T-cell (primary cell): ENCODE measurements around the gene PGM5. TPM values are rescaled to one million over a fixed set of nuclear protein-coding genes. Genes with fewer than 3 reads are reported as not detected.

Experiments
- ATAC-seq, 4 experiments: fragments of 200-7000 bp in 3 of 4; fragments of 150-1000 bp in 1 of 4; cut with Tn5 transposase; replicated peaks in 1 of 4; 1 replicate in 3 of 4; 2 replicates in 1 of 4; pipeline ENCODE4 v1.10.0; 2021; ENCODE audit warnings: moderate library complexity in 3 of 4, mild to moderate bottlenecking in 2 of 4, moderate number of reproducible peaks in 1 of 4
- CTCF ChIA-PET, 2 donors: fragments of 300-600 bp; sonication (Branson Sonifier 250); formaldehyde crosslinking; loops; one replicate each; lab custom pipeline; 2022; ENCODE audit warnings: antibody characterized with exemption in 2 of 2; lab: Charles Lee
- POLR2A ChIA-PET, 2 donors: fragments of 300-600 bp; sonication (Branson Sonifier 250); formaldehyde crosslinking; loops; one replicate each; lab custom pipeline; 2022; ENCODE audit warnings: antibody characterized with exemption in 2 of 2; lab: Charles Lee
- DNase-seq, 35 experiments: peaks; one replicate each; pipeline versions ENCODE4 v3.0.0 to v3.0.0-alpha.2; 2013 to 2023
- H3K27ac ChIP-seq: one replicate; pipeline ENCODE4 v1.5.1; 2013; ENCODE audit warnings: low read length
- H3K27me3 ChIP-seq, 2 experiments: replicated peaks in 1 of 2; 1 replicate in 1 of 2; 2 replicates in 1 of 2; pipeline versions ENCODE4 v1.6.1 to v1.7.0; 2013; ENCODE audit warnings: low read length in 1 of 2, mixed read lengths in 1 of 2; ENCODE audit not compliant: control insufficient read depth in 2 of 2, insufficient read depth in 2 of 2; ENCODE audit errors: extremely low read depth in 1 of 2
- H3K36me3 ChIP-seq, 2 donors: 1 replicate in 1 of 2; 2 replicates in 1 of 2; pipeline versions ENCODE4 v1.6.1 to v1.7.0; 2013; ENCODE audit warnings: low read length in 1 of 2; ENCODE audit not compliant: control insufficient read depth in 2 of 2, insufficient read depth in 1 of 2; ENCODE audit errors: extremely low read depth in 1 of 2
- H3K4me1 ChIP-seq, 2 experiments: 1 replicate in 1 of 2; 2 replicates in 1 of 2; pipeline versions ENCODE4 v1.6.1 to v1.7.0; 2013; ENCODE audit warnings: low read length in 2 of 2, mixed read lengths in 1 of 2; ENCODE audit not compliant: insufficient read depth in 2 of 2, control insufficient read depth in 1 of 2; ENCODE audit errors: extremely low read depth in 1 of 2
- H3K4me3 ChIP-seq, 2 donors: 1 replicate in 1 of 2; 2 replicates in 1 of 2; pipeline versions ENCODE4 v1.5.1 to v1.7.0; 2013; ENCODE audit warnings: mild to moderate bottlenecking in 2 of 2, low read length in 1 of 2, moderate library complexity in 1 of 2; ENCODE audit not compliant: control insufficient read depth in 1 of 2; ENCODE audit errors: extremely low read depth in 1 of 2
- H3K9me3 ChIP-seq: 2 replicates; pipeline ENCODE4 v1.7.0; 2013
- H3K27ac Mint-ChIP-seq, 2 donors: one replicate each; pipeline ENCODE4 v1.8.0; 2020 to 2021; ENCODE audit warnings: mild to moderate bottlenecking in 2 of 2, mixed read lengths in 2 of 2
- H3K27me3 Mint-ChIP-seq, 2 donors: one replicate each; pipeline ENCODE4 v1.8.0; 2021 to 2022; ENCODE audit warnings: mixed read lengths in 2 of 2
- H3K36me3 Mint-ChIP-seq: one replicate; pipeline ENCODE4 v1.8.0; 2021; ENCODE audit warnings: mixed read lengths
- H3K4me1 Mint-ChIP-seq, 3 donors: one replicate each; pipeline ENCODE4 v1.8.0; 2020 to 2022; ENCODE audit warnings: mixed read lengths in 3 of 3, mild to moderate bottlenecking in 1 of 3
- H3K4me3 Mint-ChIP-seq, 3 donors: one replicate each; pipeline ENCODE4 v1.8.0; 2020 to 2022; ENCODE audit warnings: mild to moderate bottlenecking in 3 of 3, mixed read lengths in 3 of 3, moderate library complexity in 3 of 3
- H3K9me3 Mint-ChIP-seq, 3 donors: one replicate each; pipeline ENCODE4 v1.8.0; 2020 to 2022; ENCODE audit warnings: mixed read lengths in 3 of 3
- WGBS: methylation state at CpG from one replicate; pipeline ENCODE4 v1.1.5; 2013; ENCODE audit warnings: missing lambda C conversion rate; ENCODE audit not compliant: insufficient coverage; 5-methylcytosine and 5-hydroxymethylcytosine counted together
- total RNA-seq, 35 experiments: library from RNA in 6 of 35; stranded (reverse) in 6 of 35; fragments of 120-200 nt in 1 of 35; gene quantifications; one replicate each; pipeline versions ENCODE4 v1.2.1 to v1.2.4 and lab custom pipeline; 2013 to 2026

Gene PGM5
- total RNA-seq, 5 donors from 2014 or later (not counting 1 experiment from before 2014, with no cell fraction given): 0.20 to 0.69 (median 0.32) TPM; not detected in 1

GRCh38 chr9:68533678-68534077, 177.3 kb downstream of the PGM5 start:
- peaks cover 3 to 6% of the 10 kb centered on the region in 2 donors for H3K27me3 Mint-ChIP-seq
- H3K4me1 ChIP-seq: no peaks in the 10 kb centered on the region
- POLR2A ChIA-PET: no interaction called here
- CTCF ChIA-PET: no interaction called here
- H3K4me3 ChIP-seq: no peak overlapping the region
- no peaks in the 10 kb centered on the region for H3K9me3 ChIP-seq
- no peak for ATAC-seq
- peaks cover 0 to 4% of the 10 kb centered on the region in 2 experiments for H3K27me3 ChIP-seq
- H3K36me3 ChIP-seq: no peaks in the 10 kb centered on the region
- H3K36me3 Mint-ChIP-seq: no peaks in the 10 kb centered on the region
- H3K4me1 Mint-ChIP-seq: no peaks in the 10 kb centered on the region
- H3K4me3 Mint-ChIP-seq: no peak overlapping the region
- 83% methylated on average over 1 of the region's 3 CpGs for WGBS
- H3K27ac ChIP-seq: no peak overlapping the region
- no peak for DNase-seq
- H3K9me3 Mint-ChIP-seq: no peaks in the 10 kb centered on the region
- H3K27ac Mint-ChIP-seq: no peak overlapping the region

- peaks cover 0 to 10% of the 10 kb centered on the region in 2 experiments for H3K27me3 ChIP-seq
- ChIA-PET CTCF (no interaction called here), POLR2A (no interaction called here)
- ATAC-seq (no peak), DNase-seq (no peak)
- WGBS: 97% methylated on average over 6 of the region's 10 CpGs
- H3K36me3 Mint-ChIP-seq: no peaks in the 10 kb centered on the region
- no peaks in the 10 kb centered on the region for H3K9me3 Mint-ChIP-seq
- no peaks in the 10 kb centered on the region for H3K4me1 ChIP-seq
- H3K4me3 ChIP-seq: no peak overlapping the region
- H3K27ac Mint-ChIP-seq: no peak overlapping the region
- no peak overlapping the region for H3K4me3 Mint-ChIP-seq
- H3K27ac ChIP-seq: no peak overlapping the region
- H3K36me3 ChIP-seq: no peaks in the 10 kb centered on the region
- no peaks in the 10 kb centered on the region for H3K4me1 Mint-ChIP-seq
- no peaks in the 10 kb centered on the region for H3K9me3 ChIP-seq
- H3K27me3 Mint-ChIP-seq: peaks cover 4 to 5% of the 10 kb centered on the region in 2 donors
Observed at GRCh38 chr9:68536876-68537615, 180.6 kb downstream of the PGM5 start.

GRCh38 chr9:68537616-68537880, 181.1 kb downstream of the PGM5 start:
- no peaks in the 10 kb centered on the region for H3K4me1 ChIP-seq
- DNase-seq (no peak), ATAC-seq (no peak)
- ChIA-PET POLR2A (no interaction called here), CTCF (no interaction called here)
- Mint-ChIP-seq H3K4me3 (no peak overlapping the region), H3K4me1 (no peaks in the 10 kb centered on the region), H3K9me3 (no peaks in the 10 kb centered on the region), H3K36me3 (no peaks in the 10 kb centered on the region), H3K27me3 (peaks cover 2 to 6% of the 10 kb centered on the region in 2 donors), H3K27ac (no peak overlapping the region)
- no peaks in the 10 kb centered on the region for H3K36me3 ChIP-seq
- H3K27me3 ChIP-seq: peaks cover 0 to 13% of the 10 kb centered on the region in 2 experiments
- H3K4me3 ChIP-seq: no peak overlapping the region
- no CpG with 5 or more reads among the region's 1 CpG for WGBS
- H3K9me3 ChIP-seq: no peaks in the 10 kb centered on the region
- H3K27ac ChIP-seq: no peak overlapping the region

- no peak overlapping the region for H3K4me3 ChIP-seq
- ChIA-PET POLR2A (no interaction called here), CTCF (no interaction called here)
- ATAC-seq (no peak), DNase-seq (no peak)
- no peak overlapping the region for H3K27ac Mint-ChIP-seq
- H3K36me3 ChIP-seq: no peaks in the 10 kb centered on the region
- H3K4me1 Mint-ChIP-seq: no peaks in the 10 kb centered on the region
- H3K9me3 ChIP-seq: no peaks in the 10 kb centered on the region
- WGBS: no CpG with 5 or more reads among the region's 3 CpGs
- peaks cover 2 to 8% of the 10 kb centered on the region in 2 donors for H3K27me3 Mint-ChIP-seq
- H3K4me1 ChIP-seq: no peaks in the 10 kb centered on the region
- H3K27me3 ChIP-seq: peaks cover 0 to 13% of the 10 kb centered on the region in 2 experiments
- H3K4me3 Mint-ChIP-seq: no peak overlapping the region
- no peaks in the 10 kb centered on the region for H3K9me3 Mint-ChIP-seq
- H3K27ac ChIP-seq: no peak overlapping the region
- H3K36me3 Mint-ChIP-seq: no peaks in the 10 kb centered on the region
Observed at GRCh38 chr9:68538200-68538599, 181.8 kb downstream of the PGM5 start.

DNA sequence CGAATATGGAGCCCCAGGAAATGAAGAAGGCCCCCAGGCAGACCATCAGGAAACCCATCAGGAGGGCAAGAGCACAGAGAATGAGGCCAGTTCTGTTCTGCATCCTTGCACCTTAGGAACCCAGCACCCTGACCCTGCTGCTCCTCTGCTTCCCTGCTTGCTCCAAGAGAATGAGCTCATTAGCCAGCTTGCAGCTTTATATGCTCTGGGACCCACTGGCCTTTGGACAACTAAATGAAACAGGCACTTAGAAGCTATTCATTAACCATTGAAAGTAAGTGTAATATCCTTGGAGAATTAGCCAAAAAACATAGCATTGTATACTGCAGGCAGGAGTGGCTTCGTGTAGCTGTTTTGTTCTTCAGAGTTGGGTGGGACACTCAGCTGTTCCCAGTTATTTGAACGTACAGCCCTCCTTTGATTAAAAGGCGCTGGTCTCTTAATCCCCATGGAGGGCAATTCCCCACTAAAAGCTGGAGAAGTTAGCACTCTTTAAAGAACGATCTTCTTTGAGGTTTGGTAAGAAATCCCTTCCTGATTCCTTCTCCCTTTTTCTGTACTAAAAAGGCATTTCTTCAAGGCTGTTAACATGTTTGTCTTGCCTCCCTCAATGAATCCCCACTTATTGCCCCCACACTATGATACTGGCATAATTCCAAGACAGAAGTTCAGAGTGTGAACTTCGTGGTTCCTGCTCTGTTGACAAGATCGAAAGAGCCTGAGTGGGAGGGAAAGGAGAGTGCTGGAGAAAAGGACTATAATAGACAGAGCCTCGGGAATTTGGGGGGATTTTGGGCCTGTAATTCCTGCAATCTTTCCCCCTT, 184.5 kb downstream of the PGM5 start, which contains the start of gene TMEM252:
Gene TMEM252 (minus strand): TSS at position 172 of the 824 bp plus-strand sequence. CDS start 69 bp downstream, at position 103.
- Mint-ChIP-seq H3K36me3 (no peaks in the 10 kb centered on the region), H3K9me3 (no peaks in the 10 kb centered on the region), H3K27me3 (peaks cover 2 to 15% of the 10 kb centered on the region in 2 donors), H3K4me1 (peaks cover 0 to 2% (median 0%) of the 10 kb centered on the region in 3 donors), H3K27ac (no peak within 1 kb of the TSS), H3K4me3 (no peak within 1 kb of the TSS)
- H3K27me3 ChIP-seq: peaks cover 0 to 13% of the 10 kb centered on the region in 2 experiments
- H3K4me1 ChIP-seq: no peaks in the 10 kb centered on the region
- CTCF ChIA-PET: no interaction called here
- ATAC-seq (no peak), DNase-seq (no peak)
- no peaks in the 10 kb centered on the region for H3K36me3 ChIP-seq
- H3K9me3 ChIP-seq: no peaks in the 10 kb centered on the region
- H3K27ac ChIP-seq: no peak within 1 kb of the TSS
- WGBS: 55% methylated on average over 3 of the region's 8 CpGs
- H3K4me3 ChIP-seq: no peak within 1 kb of the TSS
- POLR2A ChIA-PET: no interaction called here

- POLR2A ChIA-PET: no interaction called here
- H3K27me3 ChIP-seq: peaks cover 0 to 13% of the 10 kb centered on the region in 2 experiments
- CTCF ChIA-PET: interaction anchor here in 1 of 2 donors (0.6 kb wide), 1 partner anchor 849 kb away, joined by 3 read pairs; no protein-coding TSS in a partner anchor
- no peaks in the 10 kb centered on the region for H3K36me3 ChIP-seq
- H3K4me3 Mint-ChIP-seq: no peak overlapping the region
- 53% methylated on average over 2 of the region's 2 CpGs for WGBS
- no peak overlapping the region for H3K4me3 ChIP-seq
- H3K9me3 ChIP-seq: no peaks in the 10 kb centered on the region
- no peak overlapping the region for H3K27ac Mint-ChIP-seq
- peaks cover 0 to 4% (median under 1%) of the 10 kb centered on the region in 3 donors for H3K4me1 Mint-ChIP-seq
- H3K27me3 Mint-ChIP-seq: peaks cover 2 to 15% of the 10 kb centered on the region in 2 donors
- no peaks in the 10 kb centered on the region for H3K36me3 Mint-ChIP-seq
- DNase-seq: no peak
- H3K9me3 Mint-ChIP-seq: no peaks in the 10 kb centered on the region
- ATAC-seq: no peak
- no peaks in the 10 kb centered on the region for H3K4me1 ChIP-seq
- no peak overlapping the region for H3K27ac ChIP-seq
Observed at GRCh38 chr9:68541568-68541967, 185.2 kb downstream of the PGM5 start.
